ENCODE results near the gene DTWD1.
"Not testable (repeated sequence)": the region's sequence is repeated elsewhere in the genome, so short reads cannot be mapped to it uniquely, and the experiment has no call there.

DNA sequence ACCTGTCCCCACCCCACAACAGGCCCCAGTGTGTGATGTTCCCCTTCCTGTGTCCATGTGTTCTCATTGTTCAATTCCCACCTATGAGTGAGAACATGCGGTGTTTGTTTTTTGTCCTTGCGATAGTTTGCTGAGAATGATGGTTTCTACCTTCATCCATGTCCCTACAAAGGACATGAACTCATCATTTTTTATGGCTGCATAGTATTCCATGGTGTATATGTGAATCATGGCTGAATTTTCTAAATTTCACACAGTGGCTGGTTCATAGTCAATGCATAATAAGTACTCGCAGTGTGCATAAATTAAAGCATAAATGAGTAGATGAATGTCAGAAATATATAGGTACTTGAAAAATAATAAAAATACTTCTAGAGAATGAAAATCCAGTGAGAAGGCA lies 8.6 kb upstream of the DTWD1 start:
- TF ChIP-seq ZNF274 (IDR thresholded peaks at IDR 0.05; ENCODE audit: low read depth, low read length); YY1 (IDR thresholded peaks at IDR 0.05; ENCODE audit: insufficient read depth, insufficient read length): not testable (repeated sequence)

Data from NT2/D1 (cell line).